Measurements from ENCODE around the gene RALGPS2. TPM values are rescaled to one million over a fixed set of nuclear protein-coding genes. Genes with fewer than 3 reads are reported as not detected.

Gene RALGPS2
- total and polyA plus RNA-seq, 11 donors, result 1.6 to 12.7 (median 8.0) TPM

DNA sequence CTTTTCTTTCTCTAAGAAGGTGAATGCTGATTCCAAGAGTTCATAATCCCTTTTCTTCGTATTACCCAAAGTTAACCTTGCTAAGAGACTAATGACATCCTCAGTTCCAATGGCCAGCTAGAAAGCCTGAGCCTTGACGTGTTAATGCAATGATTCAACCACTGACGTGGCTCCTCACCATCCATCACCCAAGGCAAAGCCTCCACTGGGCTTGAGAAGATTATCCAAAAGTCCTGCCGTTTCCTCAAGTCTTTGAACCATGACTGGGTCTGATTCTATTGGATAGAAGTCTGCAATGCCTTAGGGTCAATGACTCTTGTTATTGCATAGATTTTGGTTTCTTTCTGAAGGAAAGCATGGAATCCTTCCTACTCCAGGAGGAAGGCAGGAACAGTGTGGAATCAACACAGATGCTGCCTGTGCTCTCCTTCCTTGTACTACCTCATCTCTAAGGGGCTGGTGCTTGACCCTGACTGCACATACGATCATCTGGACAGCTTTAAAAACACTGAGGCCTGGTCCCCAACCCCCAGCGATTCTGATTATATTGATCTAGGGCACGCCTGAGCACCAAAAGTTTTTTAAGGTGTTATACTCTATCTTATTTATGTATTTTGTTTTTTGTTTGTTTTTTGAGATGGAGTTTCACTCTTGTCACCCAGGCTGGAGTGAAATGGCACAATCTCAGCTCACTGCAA is 215.2 kb downstream of the RALGPS2 start:
- H3K4me3 ChIP-seq, result no peak overlapping the region
- H3K9me3 ChIP-seq, result no peaks in the 10 kb centered on the region
- DNase-seq, result no peak
- no peak for TF ChIP-seq POLR2A (IDR thresholded peaks at IDR 0.05)
- TF ChIP-seq, protein P1, sequence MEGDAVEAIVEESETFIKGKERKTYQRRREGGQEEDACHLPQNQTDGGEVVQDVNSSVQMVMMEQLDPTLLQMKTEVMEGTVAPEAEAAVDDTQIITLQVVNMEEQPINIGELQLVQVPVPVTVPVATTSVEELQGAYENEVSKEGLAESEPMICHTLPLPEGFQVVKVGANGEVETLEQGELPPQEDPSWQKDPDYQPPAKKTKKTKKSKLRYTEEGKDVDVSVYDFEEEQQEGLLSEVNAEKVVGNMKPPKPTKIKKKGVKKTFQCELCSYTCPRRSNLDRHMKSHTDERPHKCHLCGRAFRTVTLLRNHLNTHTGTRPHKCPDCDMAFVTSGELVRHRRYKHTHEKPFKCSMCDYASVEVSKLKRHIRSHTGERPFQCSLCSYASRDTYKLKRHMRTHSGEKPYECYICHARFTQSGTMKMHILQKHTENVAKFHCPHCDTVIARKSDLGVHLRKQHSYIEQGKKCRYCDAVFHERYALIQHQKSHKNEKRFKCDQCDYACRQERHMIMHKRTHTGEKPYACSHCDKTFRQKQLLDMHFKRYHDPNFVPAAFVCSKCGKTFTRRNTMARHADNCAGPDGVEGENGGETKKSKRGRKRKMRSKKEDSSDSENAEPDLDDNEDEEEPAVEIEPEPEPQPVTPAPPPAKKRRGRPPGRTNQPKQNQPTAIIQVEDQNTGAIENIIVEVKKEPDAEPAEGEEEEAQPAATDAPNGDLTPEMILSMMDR (IDR thresholded peaks at IDR 0.05), result no peak
- no peaks in the 10 kb centered on the region for H3K36me3 ChIP-seq
- H3K27ac ChIP-seq, result peak overlapping the region in 9 of 12 donors; percentile 14 to 89 (median 86)
- H3K27me3 ChIP-seq, result no peaks in the 10 kb centered on the region
- no peak for ATAC-seq
- intact Hi-C loops (cut with DNase I), result no loop called here
- WGBS, 4 donors, result 87 to 90% (median 89%) methylated on average over 7 of the region's 7 CpGs
- peaks cover 5 to 52% (median 23%) of the 10 kb centered on the region in 12 donors for H3K4me1 ChIP-seq

DNA sequence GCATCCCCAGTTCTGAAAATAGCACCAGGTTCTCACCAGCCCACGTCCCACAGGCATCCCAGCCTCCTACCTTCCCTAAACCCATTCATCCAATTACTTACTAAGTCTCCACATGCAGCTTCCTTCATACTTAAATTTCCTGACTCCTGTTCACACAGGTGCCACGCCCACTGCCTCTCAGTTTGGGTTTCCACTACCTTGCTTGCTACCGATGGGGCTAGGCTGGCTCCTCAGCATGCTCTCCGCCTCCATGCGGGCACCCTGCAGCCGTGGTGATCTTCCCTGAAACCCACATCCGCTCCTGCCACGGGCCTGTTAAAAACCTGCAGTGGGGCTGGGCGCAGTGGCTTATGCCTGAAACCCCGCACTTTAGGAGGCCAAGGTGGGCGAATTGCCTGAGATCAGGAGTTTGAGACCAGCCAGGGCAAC is 216.2 kb downstream of the RALGPS2 start:
- Histone ChIP-seq H3K4me3 (no peak overlapping the region), H3K27me3 (no peaks in the 10 kb centered on the region), H3K4me1 (peaks cover 5 to 52% (median 23%) of the 10 kb centered on the region in 12 donors), H3K27ac (peak overlapping the region in 1 of 12 donors; percentile 87), H3K9me3 (no peaks in the 10 kb centered on the region), H3K36me3 (no peaks in the 10 kb centered on the region)
- TF ChIP-seq, protein P1 (IDR thresholded peaks at IDR 0.05), result no peak
- no peak for TF ChIP-seq POLR2A (IDR thresholded peaks at IDR 0.05)
- intact Hi-C loops (cut with DNase I), result no loop called here
- WGBS, 4 donors, result 82 to 87% (median 86%) methylated on average over 11 of the region's 11 CpGs
- ATAC-seq (no peak), DNase-seq (no peak)

- intact Hi-C loops (cut with DNase I), result no loop called here
- TF ChIP-seq, protein P1 (IDR thresholded peaks at IDR 0.05), result no peak
- TF ChIP-seq POLR2A (IDR thresholded peaks at IDR 0.05), result no peak
- peaks cover 5 to 51% (median 23%) of the 10 kb centered on the region in 12 donors for H3K4me1 ChIP-seq
- no peak overlapping the region for H3K27ac ChIP-seq
- ATAC-seq (peak in 1 of 4 donors; percentile 13), DNase-seq (no peak)
- no peaks in the 10 kb centered on the region for H3K36me3 ChIP-seq
- no peaks in the 10 kb centered on the region for H3K9me3 ChIP-seq
- H3K4me3 ChIP-seq, result no peak overlapping the region
- no peaks in the 10 kb centered on the region for H3K27me3 ChIP-seq
- WGBS, 4 donors, result 65 to 73% (median 71%) methylated on average over 14 of the region's 14 CpGs
These were observed 216.8 kb downstream of the RALGPS2 start for GRCh38 chr1:178941849-178942248.

GRCh38 chr1:178942285-178943198 is 217.5 kb downstream of the RALGPS2 start:
- 77 to 82% (median 79%) methylated on average over 15 of the region's 15 CpGs for WGBS, 4 donors
- Histone ChIP-seq H3K9me3 (no peaks in the 10 kb centered on the region), H3K27me3 (no peaks in the 10 kb centered on the region), H3K4me3 (no peak overlapping the region), H3K4me1 (peaks cover 5 to 51% (median 23%) of the 10 kb centered on the region in 12 donors), H3K36me3 (no peaks in the 10 kb centered on the region), H3K27ac (peak overlapping the region in 1 of 12 donors; percentile 25)
- DNase-seq (peak in 2 of 5 donors; percentile 56 to 63), ATAC-seq (peak in 1 of 4 donors; percentile 38)
- TF ChIP-seq, protein P1 (IDR thresholded peaks at IDR 0.05), result no peak
- no peak for TF ChIP-seq POLR2A (IDR thresholded peaks at IDR 0.05)
- intact Hi-C loops (cut with DNase I), result no loop called here
